Type B pancreatic cell (in vitro differentiated cells): ENCODE results near the gene MAP3K8. TPM values are rescaled to one million over a fixed set of nuclear protein-coding genes. Genes with fewer than 3 reads are reported as not detected.

Experiments used
- DNase-seq: peaks from one replicate; pipeline ENCODE4 v3.0.0; 2021; ENCODE audit warnings: mixed read lengths; ENCODE audit not compliant: unreplicated experiment; ENCODE audit errors: extremely low spot score
- H3K27ac Mint-ChIP-seq: 2 replicates; pipeline ENCODE4 v1.8.0; 2021; ENCODE audit warnings: mild to moderate bottlenecking, mixed read lengths
- H3K27me3 Mint-ChIP-seq: 2 replicates; pipeline ENCODE4 v1.8.0; 2021; ENCODE audit warnings: mixed read lengths
- H3K36me3 Mint-ChIP-seq: 2 replicates; pipeline ENCODE4 v1.8.0; 2021; ENCODE audit warnings: mixed read lengths
- H3K4me1 Mint-ChIP-seq: one replicate; pipeline ENCODE4 v1.8.0; 2021; ENCODE audit warnings: mixed read lengths; ENCODE audit not compliant: unreplicated experiment
- H3K4me3 Mint-ChIP-seq: 2 replicates; pipeline ENCODE4 v1.8.0; 2021; ENCODE audit warnings: mild to moderate bottlenecking, mixed read lengths
- H3K9me3 Mint-ChIP-seq: 2 replicates; pipeline ENCODE4 v1.8.0; 2021; ENCODE audit warnings: mixed read lengths
- CTCF ChIP-seq: fragments of 200-600 bp; sonication (generic); conservative IDR thresholded peaks from 2 replicates; pipeline ENCODE4 v1.5.0; 2021; ENCODE audit warnings: antibody characterized with exemption, mild to moderate bottlenecking
- total RNA-seq: library from RNA; stranded (reverse); gene quantifications from 2 replicates; pipeline ENCODE4 v1.2.1, GENCODE V29; 2021; ENCODE audit warnings: low replicate concordance

The MAP3K8 gene
- total RNA-seq, 1 donor from 2014 or later, result 22.6 TPM

- H3K4me1 Mint-ChIP-seq, result no peaks in the 10 kb centered on the region
- TF ChIP-seq CTCF, result no peak
- H3K27ac Mint-ChIP-seq, result no peak overlapping the region
- DNase-seq, result no peak
- no peak overlapping the region for H3K4me3 Mint-ChIP-seq
- no peaks in the 10 kb centered on the region for H3K36me3 Mint-ChIP-seq
- H3K27me3 Mint-ChIP-seq, result no peaks in the 10 kb centered on the region
- no peaks in the 10 kb centered on the region for H3K9me3 Mint-ChIP-seq
Observed at GRCh38 chr10:30510184-30510931, 76.4 kb downstream of the MAP3K8 start.

GRCh38 chr10:30510932-30511700 lies 77.1 kb downstream of the MAP3K8 start:
- no peaks in the 10 kb centered on the region for H3K36me3 Mint-ChIP-seq
- H3K27me3 Mint-ChIP-seq, result no peaks in the 10 kb centered on the region
- no peak for DNase-seq
- no peaks in the 10 kb centered on the region for H3K4me1 Mint-ChIP-seq
- H3K4me3 Mint-ChIP-seq, result no peak overlapping the region
- TF ChIP-seq CTCF, result no peak
- no peak overlapping the region for H3K27ac Mint-ChIP-seq
- no peaks in the 10 kb centered on the region for H3K9me3 Mint-ChIP-seq

Other genes with a start within 250 kb of the MAP3K8 start
- 31.7 and 39.2 TPM in 2 replicates for gene MTPAP, start 84.9 kb upstream of the MAP3K8 start, total RNA-seq
- gene LYZL2, start 195.6 kb downstream of the MAP3K8 start, total RNA-seq, result not detected in 2 replicates